DMS79 (cell line): ENCODE data around the gene GPATCH1.
"Not testable (repeated sequence)": the region's sequence is repeated elsewhere in the genome, so short reads cannot be mapped to it uniquely, and the experiment has no call there.

Experiments used
- DNase-seq: peaks from one replicate; lab custom pipeline; 2025; lab: John Stamatoyannopoulos, UW

Gene GPATCH1

DNA sequence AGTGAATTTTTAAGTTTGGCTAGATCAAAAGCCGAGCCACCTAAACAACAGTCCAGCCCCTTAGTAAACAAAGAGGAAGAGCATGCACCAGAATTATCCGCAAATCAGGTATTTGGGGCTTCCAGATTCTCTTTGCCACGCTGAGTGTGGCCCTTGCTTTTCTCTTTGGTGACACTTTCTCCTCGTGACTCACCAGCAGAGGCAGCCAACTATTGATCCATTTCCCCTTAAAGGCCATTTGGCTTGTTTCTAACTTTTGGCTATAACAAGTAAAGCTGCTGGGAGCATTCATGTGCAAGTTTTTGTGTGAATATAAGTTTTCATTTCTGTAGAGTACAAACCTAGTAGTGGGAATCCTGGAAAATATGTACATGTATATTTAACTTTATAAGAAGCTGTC is 33.3 kb downstream of the GPATCH1 start:
- no peak for DNase-seq

DNA sequence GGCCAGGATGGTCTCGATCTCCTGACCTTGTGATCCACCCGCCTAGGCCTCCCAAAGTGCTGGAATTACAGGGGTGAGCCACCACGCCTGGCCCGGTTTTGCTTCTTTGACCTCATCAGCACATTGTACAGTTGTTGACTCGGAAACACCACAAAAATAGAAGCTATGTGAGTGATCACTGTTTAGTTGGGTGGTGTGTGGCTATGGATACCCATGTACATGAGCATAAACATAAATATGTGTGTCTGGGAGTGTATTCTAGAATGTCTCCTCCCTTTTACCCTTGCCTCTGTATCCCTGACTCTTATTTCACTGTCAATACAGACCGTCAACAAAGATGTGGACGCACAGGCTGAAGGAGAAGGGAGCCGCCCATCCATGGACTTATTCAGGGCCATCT is 36.5 kb downstream of the GPATCH1 start:
- no peak for DNase-seq

DNA sequence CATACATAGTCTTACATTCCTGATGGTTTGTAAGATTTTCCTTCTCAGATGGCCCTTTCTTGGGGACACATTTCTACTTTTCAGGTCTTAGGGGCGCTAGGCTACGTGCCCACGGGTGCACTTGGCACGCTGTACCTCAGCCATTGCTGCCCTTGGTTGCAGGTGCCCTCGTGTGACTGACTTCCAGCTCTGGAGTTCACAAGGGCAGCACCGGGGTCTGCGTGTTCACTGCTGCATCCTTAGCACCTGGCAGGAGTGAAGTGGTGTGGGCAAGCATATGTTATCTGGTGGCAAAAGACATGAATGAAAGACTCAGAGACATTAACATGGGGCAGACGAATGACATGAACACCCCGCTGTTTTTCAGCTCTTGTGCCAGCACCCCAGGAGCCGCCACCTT is 37.7 kb downstream of the GPATCH1 start:
- no peak for DNase-seq

DNA sequence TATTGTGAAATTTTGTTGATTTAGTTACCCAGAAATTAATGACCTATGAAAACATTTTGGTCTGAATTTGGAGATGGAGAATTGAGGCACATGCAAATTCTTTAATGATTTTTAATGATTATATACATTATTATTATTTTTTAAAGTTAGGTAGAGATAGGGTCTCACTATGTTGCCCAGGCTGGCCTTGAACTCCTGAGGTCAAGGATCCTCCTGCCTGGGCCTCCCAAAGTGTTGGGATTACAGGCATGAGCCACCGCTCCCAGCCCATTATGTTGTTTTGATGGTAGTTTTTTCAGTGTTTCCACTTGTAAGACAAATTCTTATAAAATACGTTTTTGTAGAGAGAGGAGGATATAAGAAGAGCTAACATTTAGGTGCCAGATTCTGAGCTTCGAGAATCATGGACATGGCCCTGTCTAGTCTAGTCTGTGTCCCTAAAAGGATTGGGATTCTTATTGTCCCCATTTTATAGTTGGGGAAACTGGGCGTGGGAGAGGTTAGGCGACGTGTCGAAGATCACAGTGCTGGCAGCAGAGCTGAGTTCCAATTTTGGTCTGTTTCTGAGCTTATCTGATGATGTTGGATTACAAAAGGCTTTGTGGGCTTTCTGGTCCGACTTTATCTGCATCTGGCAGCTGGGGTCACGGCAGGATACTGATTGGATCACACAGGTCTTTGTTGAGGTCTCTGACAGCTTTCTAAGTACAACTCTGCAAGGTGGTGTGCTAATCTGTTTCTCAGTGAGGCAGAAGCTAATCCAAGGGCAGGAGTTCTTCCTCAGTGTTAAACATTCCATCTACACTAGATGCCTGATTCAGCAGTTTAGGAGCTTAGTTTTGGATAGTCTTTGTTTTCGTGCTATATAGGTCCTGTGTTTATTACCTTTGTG is 43.5 kb downstream of the GPATCH1 start:
- no peak for DNase-seq

DNA sequence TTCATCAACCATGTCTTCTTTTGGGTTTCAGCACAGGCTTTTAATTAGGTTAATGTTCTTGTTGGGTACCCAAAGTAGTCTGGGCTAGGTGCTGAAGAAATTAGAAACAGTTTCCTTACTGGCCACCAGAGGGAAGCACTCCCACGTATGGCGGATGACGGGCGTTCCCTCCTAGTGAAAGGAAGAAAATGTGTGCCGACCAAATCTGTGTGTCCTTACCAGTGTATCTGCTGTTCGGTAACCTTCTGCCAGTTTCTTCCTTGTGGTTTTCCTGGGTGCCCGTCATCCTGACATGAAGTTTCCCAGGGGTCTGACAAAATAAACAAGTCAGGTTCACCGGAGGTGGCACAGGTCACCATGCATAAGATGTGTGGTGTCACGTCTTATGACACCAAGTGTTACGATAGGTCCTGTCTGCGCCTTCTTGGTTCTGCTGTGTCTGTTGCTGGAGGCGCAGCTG is 45.0 kb downstream of the GPATCH1 start:
- peak; percentile 7 for DNase-seq

DNA sequence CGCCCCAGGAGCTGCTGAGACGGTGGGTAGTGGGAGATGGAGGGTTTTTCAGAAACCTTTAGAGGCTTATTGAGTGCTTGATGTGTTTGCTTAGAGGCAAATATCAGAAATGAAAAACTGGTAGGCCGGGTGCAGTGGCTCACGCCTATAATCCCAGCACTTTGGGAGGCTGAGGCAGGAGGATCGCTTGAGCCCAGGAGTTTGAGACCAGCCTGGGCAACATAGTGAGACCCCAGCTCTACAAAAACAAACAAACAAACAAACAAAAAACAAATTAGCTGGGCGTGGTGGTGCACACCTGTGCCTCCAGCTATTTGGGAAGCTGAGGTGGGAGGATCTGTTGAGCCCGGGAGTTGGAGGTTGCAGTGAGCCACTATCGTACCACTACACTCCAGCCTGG is 45.7 kb downstream of the GPATCH1 start:
- not testable (repeated sequence) for DNase-seq

DNA sequence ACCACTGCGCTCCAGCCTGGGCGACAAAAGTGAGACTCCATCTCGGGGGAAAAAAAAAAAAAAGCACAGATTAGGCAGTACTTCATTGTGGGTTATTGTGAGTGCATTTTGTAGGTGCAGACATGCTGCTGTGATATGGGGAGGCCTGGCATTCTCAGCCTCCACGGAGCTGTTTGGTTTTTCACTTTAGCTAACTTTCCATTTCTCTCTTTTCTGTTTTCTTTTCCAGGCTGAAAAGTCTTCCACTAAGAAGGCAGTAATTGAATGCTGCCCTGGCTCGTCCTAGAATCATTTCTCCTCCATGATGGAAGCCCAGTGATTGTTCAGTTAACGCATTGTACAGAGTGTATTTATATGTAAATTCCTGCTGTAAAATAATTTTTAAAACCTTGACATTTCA is 48.9 kb downstream of the GPATCH1 start:
- no peak for DNase-seq

DNA sequence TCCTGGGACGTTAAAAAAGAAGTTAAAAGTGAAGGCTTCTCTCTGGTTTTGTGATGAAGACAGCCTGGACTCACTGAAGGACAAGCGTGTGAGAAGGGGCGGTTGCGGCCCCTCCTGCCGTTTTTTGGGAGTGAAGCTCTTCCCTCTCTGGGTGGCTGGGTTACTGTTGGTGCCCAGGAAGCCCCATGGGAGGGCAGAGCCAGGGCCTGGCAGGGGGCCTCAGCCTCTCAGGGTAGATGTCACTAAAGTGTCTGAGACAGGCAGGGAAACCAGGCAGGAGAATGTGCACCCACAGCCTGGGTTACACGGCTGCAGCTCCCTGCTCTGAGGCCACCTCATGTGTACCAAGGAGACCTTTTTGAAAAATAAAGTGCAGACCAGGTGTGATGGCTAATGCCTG is 49.5 kb downstream of the GPATCH1 start:
- no peak for DNase-seq

DNA sequence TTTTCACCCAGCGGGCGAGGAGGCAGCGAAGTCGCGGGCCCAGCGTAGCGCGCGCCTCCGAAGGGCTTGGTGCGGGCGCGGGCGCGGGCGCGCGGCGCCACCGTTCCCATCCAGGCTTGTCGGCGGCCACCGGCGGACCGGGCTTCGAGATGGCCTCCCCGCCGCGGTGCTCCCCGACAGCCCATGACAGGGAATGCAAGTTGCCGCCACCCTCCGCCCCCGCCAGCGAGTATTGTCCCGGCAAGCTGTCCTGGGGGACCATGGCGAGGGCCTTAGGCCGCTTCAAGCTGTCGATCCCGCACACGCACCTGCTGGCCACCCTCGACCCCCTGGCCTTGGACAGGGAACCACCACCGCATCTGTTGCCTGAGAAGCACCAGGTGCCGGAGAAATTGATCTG is 51.0 kb downstream of the GPATCH1 start, which contains the start of gene WDR88:
WDR88 (plus strand) TSS at position 94 of the 400 bp plus-strand sequence; CDS start at position 150, 56 bp downstream.
- DNase-seq, result no peak

DNA sequence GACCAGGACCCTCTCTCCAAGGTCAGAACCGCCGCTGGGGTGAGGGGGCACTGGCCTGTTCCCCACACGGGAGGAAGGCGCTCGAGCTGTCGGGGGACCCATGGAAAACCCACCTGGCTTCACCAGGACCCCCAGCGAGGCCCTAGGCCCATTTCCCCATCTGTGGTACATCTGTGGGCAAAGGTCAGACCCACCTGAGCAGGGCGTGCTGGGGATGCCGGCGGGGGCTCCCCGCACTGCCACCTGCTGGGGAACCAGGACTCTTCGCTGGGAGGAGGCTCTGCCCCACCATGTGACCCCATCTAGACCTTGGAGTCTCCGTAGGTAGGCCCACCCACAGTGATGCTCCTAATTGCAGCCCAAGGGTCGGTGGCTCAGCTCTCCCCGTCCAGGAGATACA is 51.4 kb downstream of the GPATCH1 start:
- no peak for DNase-seq

DNA sequence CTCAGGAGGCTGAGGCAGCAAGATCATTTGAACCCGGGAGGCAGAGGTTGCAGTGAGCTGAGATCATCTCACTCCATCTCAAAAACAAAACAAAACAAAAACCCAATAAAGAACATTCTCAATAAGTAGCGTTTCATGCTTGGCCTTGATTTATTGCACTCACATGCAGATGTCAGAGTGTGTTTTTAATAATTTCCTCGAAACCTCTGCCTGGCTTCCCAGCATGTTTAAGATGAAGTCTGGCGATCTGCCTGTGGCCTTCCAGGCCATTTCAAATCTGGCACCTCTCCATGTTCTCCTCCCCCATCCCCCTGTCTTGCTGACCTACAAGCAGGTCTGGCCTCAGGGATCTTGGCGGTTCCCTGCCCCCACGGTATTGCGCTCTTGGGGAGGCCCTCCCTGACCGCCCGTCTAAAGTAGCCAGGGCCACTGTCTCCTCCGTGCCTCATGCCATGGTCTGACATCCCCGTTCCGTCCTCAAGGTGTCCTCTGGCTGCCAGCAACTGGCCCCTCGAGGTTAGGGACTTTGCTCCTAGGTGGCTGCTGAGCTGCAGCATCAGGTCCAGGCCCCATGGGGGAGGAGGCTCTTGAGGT is 52.6 kb downstream of the GPATCH1 start:
- peak; percentile 19 for DNase-seq

DNA sequence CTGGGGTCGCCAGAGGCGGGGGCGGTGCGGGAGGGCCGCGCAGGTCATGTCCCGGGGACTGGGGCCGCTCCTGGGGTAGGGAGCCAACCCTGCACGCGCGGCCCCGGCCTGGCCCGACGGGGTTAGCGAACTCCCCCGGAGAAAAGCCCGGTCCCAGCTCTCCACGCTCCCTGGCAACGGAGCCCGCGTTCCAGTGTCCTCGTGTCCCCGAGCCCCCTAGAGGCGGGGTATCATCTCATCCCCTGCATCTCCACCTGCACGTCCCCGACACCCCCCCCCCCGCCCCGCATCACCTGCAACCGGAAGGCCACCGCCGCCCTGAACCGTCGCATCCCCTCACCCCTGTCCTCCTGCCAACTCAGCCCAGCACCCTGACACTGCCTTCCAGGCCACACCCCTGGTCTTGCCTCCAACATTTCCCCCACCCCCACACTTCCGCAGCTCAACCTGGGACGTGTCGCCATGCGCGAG is 53.6 kb downstream of the GPATCH1 start:
- DNase-seq, result no peak

DNA sequence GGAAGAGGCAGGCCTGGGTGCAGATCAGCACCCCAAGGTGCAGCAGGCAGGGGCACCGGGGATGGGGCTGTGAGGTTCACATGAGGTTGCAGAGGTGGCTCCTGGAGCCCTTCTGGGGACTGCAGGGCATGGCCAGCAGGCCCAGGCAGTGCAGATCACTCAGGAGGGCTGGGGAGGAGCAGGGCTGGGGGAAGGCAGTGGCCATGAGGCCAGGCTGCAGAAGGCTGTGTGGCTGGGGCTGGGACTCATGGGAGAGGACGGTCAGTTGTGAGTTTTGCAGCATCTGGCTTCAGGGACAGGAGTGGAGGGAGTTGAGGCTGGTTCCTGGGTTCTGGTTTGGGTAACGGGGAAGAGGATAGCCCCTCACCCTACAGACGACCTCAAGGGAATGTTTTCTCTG is 58.2 kb downstream of the GPATCH1 start:
- no peak for DNase-seq

DNA sequence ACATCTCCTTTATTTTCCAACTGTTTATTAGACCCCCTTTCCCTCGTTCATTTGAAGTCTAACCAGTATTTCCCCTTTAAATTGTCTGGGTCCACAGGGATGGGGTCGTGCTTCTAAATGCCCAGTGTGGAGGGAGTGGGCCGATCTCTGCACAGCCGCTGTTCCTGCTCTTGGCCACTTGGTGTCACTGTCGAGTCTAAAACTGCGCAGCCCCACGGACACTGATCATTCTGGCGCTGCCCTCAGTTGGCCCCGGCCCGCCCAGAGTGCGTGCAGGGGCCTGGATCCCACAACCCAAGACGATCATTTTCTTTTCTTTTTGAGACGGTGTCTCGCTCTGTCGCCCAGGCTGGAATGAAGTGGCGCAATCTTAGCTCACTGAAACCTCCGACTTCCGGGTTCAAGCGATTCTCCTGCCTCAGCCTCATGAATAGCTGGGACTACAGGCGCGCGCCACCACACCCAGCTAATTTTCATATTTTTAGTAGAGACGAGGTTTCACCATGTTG is 63.0 kb downstream of the GPATCH1 start:
- peak; percentile 2 for DNase-seq

DNA sequence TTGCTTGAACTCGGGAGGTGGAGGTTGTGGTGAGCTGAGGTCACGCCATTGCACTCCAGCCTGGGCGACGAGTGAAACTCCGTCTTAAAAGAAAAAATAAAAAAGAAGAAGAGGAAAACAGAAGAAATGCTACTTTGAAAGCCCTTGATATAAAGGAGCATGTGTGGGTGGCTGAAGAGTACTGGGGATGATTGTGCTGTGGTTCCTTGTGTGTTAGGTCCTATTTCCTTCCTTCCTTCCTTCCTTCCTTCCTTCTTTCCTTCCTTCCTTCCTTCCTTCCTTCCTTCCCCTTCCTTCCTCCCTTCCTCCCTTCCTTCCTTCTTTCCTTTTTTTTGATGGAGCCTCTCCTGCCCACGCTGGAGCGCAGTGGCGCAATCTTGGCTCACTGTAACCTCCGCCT is 65.2 kb downstream of the GPATCH1 start:
- no peak for DNase-seq

DNA sequence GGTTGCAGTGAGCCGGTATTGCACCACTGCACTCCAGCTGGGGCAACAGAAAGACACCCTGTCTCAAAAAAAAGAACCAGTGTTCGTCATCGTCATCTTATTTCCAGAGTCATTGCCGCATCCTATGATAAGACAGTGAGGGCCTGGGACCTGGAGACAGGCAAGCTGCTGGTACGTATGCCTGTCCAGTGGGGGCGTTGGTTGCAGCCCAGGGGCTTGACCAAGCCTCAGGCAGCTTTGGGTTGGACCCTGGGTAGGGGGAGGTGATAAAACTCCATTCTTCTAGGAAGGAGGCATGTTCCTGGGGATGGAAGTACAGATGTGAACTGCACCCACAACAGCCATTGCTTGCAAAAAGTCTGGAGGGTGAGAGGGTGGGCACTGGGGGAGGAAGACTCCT is 66.6 kb downstream of the GPATCH1 start:
- no peak for DNase-seq

DNA sequence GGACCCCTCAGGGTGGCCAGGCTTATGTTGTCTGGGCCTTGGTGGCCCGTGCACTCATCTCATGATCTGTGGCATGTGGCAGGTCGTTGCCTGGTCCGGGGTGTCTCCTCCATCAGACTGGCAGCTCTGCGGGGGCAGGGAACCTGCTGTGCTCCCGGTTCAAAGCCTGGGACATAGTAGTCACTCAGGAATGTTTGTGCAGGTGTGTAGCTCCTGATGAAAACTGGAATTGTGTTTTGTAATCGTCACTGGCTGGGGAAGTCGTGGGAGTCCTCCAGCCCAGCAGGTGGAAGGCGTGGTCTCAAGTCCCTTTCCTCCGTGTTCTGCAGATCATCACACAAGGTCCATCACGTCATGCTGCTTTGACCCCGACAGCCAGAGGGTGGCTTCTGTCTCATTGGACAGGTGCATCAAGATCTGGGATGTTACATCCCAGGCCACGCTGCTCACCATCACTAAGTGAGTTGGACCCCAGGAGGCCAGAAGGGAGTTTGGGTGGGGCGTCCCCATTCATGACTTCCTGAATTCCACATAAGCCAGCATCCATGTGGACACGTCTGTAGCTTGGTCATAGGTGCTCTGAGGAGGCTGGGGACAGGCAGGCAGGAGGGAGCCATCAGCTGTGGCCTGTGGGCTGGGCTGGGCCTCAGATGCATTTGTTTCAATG is 70.0 kb downstream of the GPATCH1 start:
- DNase-seq, result no peak

DNA sequence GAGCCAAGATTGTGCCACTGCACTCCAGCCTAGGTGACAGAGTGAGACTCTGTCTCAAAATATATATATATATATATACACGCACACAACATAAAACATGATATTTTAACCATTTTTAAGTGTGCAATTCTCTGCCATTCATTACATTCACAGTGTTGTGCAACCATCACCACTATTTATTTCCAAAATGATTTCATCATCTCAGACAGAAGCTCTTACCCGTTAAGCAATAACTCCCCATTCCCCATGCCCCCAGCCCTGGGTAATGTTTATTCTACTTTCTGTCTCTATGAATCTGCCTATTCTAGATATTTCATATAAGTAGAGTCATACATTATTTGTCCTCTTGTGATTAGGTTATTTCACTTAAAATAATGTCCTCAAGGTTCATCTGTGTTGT is 71.2 kb downstream of the GPATCH1 start:
- DNase-seq, result no peak

DNA sequence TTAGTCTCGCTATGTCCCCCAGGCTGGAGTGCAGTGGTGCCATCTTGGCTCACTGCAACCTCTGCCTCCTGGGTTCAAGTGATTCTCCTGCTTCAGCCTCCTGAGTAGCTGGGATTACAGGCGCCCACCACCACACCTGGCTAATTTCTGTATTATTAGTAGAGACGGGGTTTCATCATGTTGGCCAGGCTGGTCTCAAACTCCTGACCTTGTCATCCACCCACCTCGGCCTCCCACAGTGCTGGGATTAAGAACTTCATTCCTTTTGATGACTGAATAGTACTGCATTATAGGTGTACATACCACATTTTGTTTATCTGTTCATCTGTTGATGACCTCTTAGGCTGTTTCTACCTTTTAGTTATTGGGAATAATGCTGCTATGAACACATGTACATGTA is 71.6 kb downstream of the GPATCH1 start:
- DNase-seq, result not testable (repeated sequence)

DNA sequence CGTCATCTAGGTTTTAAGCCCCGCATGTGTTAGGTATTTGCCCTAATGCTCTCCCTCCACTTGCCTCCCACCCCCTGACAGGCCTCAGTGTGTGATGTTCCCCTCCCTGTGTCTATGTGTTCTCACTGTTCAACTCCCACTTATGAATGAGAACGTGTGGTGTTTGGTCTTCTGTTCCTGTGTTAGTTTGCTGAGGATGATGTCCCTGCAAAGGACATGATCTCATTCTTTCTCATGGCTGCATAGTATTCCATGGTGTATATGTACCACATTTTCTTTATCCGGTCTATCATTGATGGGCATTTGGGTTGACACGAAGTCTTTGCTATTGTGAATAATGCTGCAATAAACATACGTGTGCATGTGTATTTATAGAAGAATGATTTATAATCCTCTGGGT is 73.3 kb downstream of the GPATCH1 start:
- DNase-seq, result not testable (repeated sequence)

DNA sequence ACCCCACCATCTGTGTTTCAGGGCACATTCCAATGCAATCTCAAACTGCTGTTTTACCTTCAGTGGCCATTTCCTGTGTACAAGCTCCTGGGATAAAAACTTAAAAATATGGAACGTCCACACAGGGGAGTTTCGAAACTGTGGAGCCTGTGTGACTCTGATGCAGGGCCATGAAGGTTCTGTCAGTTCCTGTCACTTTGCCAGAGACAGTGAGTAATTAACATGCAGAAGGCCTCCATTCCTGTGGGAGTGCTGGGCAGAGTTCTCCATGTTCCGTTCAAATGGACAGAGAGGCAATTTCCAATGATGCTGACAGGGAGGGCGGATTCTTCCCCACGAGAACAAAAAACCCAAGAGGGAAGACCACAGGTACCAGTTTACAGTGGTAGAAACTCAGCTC is 75.4 kb downstream of the GPATCH1 start:
- no peak for DNase-seq

DNA sequence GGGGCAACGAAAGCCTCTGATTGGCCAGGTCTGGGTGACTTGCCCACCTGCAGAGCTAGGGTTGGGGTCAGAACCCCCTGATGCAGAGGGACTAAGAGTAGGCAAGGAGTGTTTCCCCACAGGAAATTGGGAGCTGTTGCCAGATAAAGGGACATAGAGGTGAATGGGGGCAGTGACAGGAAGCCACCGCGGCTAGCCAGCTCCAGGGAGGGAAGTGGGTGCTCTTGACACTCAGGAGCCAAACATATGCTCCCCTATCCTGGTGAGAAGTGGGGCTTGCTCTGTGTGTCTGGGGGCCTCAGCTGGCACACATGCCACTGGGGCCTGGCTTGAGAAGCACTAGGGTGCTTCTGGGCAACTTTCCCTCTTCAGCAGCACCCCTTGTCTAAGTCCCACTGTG is 76.9 kb downstream of the GPATCH1 start:
- DNase-seq, result no peak

DNA sequence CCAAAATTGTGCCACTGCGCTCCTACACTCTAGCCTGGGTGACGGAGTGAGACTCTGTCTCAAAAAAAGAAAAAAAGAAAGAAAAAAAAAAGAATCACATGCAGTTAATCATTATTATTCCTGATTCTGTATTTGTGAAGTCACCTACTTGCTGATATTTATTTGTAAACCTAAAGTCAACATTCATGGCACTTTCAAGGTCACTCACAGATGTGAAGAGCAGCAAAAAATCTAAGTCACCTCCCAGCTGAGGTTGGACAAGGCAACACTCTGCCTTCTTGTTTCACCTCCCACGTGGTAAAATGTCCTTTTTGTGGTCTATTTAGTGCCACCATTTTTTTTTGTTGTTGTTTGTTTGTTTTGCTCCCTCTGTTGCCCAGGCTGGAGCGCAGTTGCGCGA is 77.4 kb downstream of the GPATCH1 start:
- DNase-seq, result no peak
